HPDE6-E6E7 (cell line): Measurements from ENCODE around the gene FAM161B.
A peak's percentile ranks its signal among the peaks of the same experiment; 100 is the strongest.
"Not testable (repeated sequence)": the region's sequence is repeated elsewhere in the genome, so short reads cannot be mapped to it uniquely, and the experiment has no call there.

Source experiments
- DNase-seq: peaks from one replicate; pipeline ENCODE4 v3.0.0; 2011; ENCODE audit warnings: missing footprints; ENCODE audit errors: extremely low spot score

Gene FAM161B

GRCh38 chr14:73949752-73950734, at the start of gene FAM161B, which contains the start of gene COQ6:
FAM161B (minus strand) TSS chr14:73950094; CDS start chr14:73950026, 68 bp downstream.
COQ6 (plus strand) TSS chr14:73950302; CDS start chr14:73950333, 31 bp downstream.
- peak; percentile 95 for DNase-seq

- DNase-seq: no peak
Measured at GRCh38 chr14:73998726-73999125, 48.8 kb upstream of the FAM161B start.

- DNase-seq: no peak
Measured at GRCh38 chr14:73997944-73998447, 48.1 kb upstream of the FAM161B start.

GRCh38 chr14:73997108-73997943, 47.4 kb upstream of the FAM161B start:
- no peak for DNase-seq

- no peak for DNase-seq
Measured at GRCh38 chr14:73996731-73997107, 46.8 kb upstream of the FAM161B start.

GRCh38 chr14:73995977-73996378, 46.1 kb upstream of the FAM161B start:
- no peak for DNase-seq

GRCh38 chr14:73994926-73995325, 45.0 kb upstream of the FAM161B start:
- DNase-seq: not testable (repeated sequence)

GRCh38 chr14:73991092-73991491, 41.2 kb upstream of the FAM161B start:
- DNase-seq: no peak

- not testable (repeated sequence) for DNase-seq
Measured at GRCh38 chr14:73988656-73989055, 38.8 kb upstream of the FAM161B start.

GRCh38 chr14:73988065-73988464, 38.2 kb upstream of the FAM161B start:
- no peak for DNase-seq

GRCh38 chr14:73977896-73978295, 28.0 kb upstream of the FAM161B start:
- no peak for DNase-seq

- DNase-seq: no peak
Measured at GRCh38 chr14:73976125-73976524, 26.2 kb upstream of the FAM161B start.

GRCh38 chr14:73973497-73973896, 23.6 kb upstream of the FAM161B start:
- DNase-seq: no peak

GRCh38 chr14:73968885-73969284, 19.0 kb upstream of the FAM161B start:
- DNase-seq: no peak

- DNase-seq: no peak
Measured at GRCh38 chr14:73965216-73965615, 15.3 kb upstream of the FAM161B start.

GRCh38 chr14:73961192-73961591, 11.3 kb upstream of the FAM161B start:
- DNase-seq: no peak

GRCh38 chr14:73958591-73958990, 8.7 kb upstream of the FAM161B start:
- no peak for DNase-seq

GRCh38 chr14:73955674-73956073, 5.8 kb upstream of the FAM161B start:
- DNase-seq: no peak

- DNase-seq: no peak
Measured at GRCh38 chr14:73953731-73954130, 3.8 kb upstream of the FAM161B start.

- DNase-seq: no peak
Measured at GRCh38 chr14:73945159-73945670, 4.7 kb downstream of the FAM161B start.

- no peak for DNase-seq
Measured at GRCh38 chr14:73944432-73945158, 5.3 kb downstream of the FAM161B start.
